Thyroid gland (tissue), 4 donors: ENCODE measurements around the gene OR12D3. TPM values are rescaled to one million over a fixed set of nuclear protein-coding genes. Genes with fewer than 3 reads are reported as not detected.

Experiments used
- DNase-seq, 2 donors: peaks; one replicate each; pipeline ENCODE4 v3.0.0-alpha.2; 2019
- H3K27ac ChIP-seq, 3 donors: fragments of 200-600 bp; sonication (generic); 1 replicate in 2 of 3; 2 replicates in 1 of 3; pipeline ENCODE4 v1.5.1; 2016 to 2019; ENCODE audit warnings: mild to moderate bottlenecking in 1 of 3, moderate library complexity in 1 of 3
- H3K27me3 ChIP-seq: fragments of 200-600 bp; sonication (generic); one replicate; pipeline ENCODE4 v1.5.1; 2019
- H3K36me3 ChIP-seq, 2 donors: fragments of 200-600 bp; sonication (generic); one replicate each; pipeline ENCODE4 v1.5.1; 2016 to 2019
- H3K4me1 ChIP-seq, 2 donors: fragments of 200-600 bp; sonication (generic); one replicate each; pipeline ENCODE4 v1.5.1; 2017 to 2019
- H3K4me3 ChIP-seq, 3 donors: fragments of 200-600 bp; sonication (generic); replicated peaks in 1 of 3; 1 replicate in 2 of 3; 2 replicates in 1 of 3; pipeline ENCODE4 v1.5.1; 2016; ENCODE audit warnings: mild to moderate bottlenecking in 1 of 3
- H3K9me3 ChIP-seq: fragments of 200-600 bp; sonication (generic); one replicate; pipeline ENCODE4 v1.5.1; 2017
- CTCF ChIP-seq, 6 experiments: fragments of 200-600 bp in 3 of 6; fragments of 450-650 bp in 3 of 6; sonication (generic) in 3 of 6; IDR thresholded peaks; one replicate each; pipeline ENCODE4 v1.5.1; 2016 to 2019; ENCODE audit warnings: antibody characterized with exemption in 6 of 6, mild to moderate bottlenecking in 2 of 6, inconsistent platforms in 1 of 6, moderate library complexity in 1 of 6
- POLR2A ChIP-seq, 2 donors: fragments of 450-650 bp; IDR thresholded peaks; one replicate each; pipeline ENCODE4 v1.6.1; 2017; ENCODE audit warnings: antibody characterized with exemption in 2 of 2, mild to moderate bottlenecking in 2 of 2, moderate library complexity in 1 of 2
- WGBS, 2 donors: methylation state at CpG; one replicate each; pipeline ENCODE4 v1.1.5; 2017; 5-methylcytosine and 5-hydroxymethylcytosine counted together
- intact Hi-C: fragments of 100-400 bp; cut with DNase I; formaldehyde crosslinking; loops from one replicate; pipeline ENCODE4 v1.15.1; 2023
- total RNA-seq, 4 donors: library from RNA; depleted of rRNA; stranded (reverse); fragments of >200 nt; gene quantifications; one replicate each; pipeline ENCODE4 v1.2.3, GENCODE V29; 2016

OR12D3 gene
- not detected for total RNA-seq

GRCh38 chr6:29375191-29375590 lies at the start of gene OR12D3:
TSS of gene OR12D3 (minus strand) at chr6:29375291. CDS start at chr6:29375287, 4 bp downstream.
- DNase-seq: no peak
- 95 to 96% methylated on average over 1 of the region's 1 CpG for WGBS, 2 donors
- Histone ChIP-seq H3K9me3 (no peaks in the 10 kb centered on the region), H3K27me3 (no peaks in the 10 kb centered on the region), H3K27ac (no peak within 1 kb of the TSS), H3K4me1 (no peaks in the 10 kb centered on the region), H3K36me3 (no peaks in the 10 kb centered on the region), H3K4me3 (no peak within 1 kb of the TSS)
- TF ChIP-seq POLR2A (IDR thresholded peaks at IDR 0.05) (no peak), CTCF (IDR thresholded peaks at IDR 0.05) (no peak)
- intact Hi-C loops: no loop called here

- H3K27ac ChIP-seq: no peak overlapping the region
- H3K4me3 ChIP-seq: no peak overlapping the region
- intact Hi-C loops: no loop called here
- TF ChIP-seq POLR2A (IDR thresholded peaks at IDR 0.05) (no peak), CTCF (IDR thresholded peaks at IDR 0.05) (no peak)
- H3K4me1 ChIP-seq: no peaks in the 10 kb centered on the region
- WGBS, 2 donors: 34 to 55% methylated on average over 2 of the region's 2 CpGs
- H3K27me3 ChIP-seq: no peaks in the 10 kb centered on the region
- no peaks in the 10 kb centered on the region for H3K9me3 ChIP-seq
- DNase-seq: no peak
- no peaks in the 10 kb centered on the region for H3K36me3 ChIP-seq
These were observed 49.5 kb upstream of the OR12D3 start for GRCh38 chr6:29424575-29424974.

- Histone ChIP-seq H3K36me3 (no peaks in the 10 kb centered on the region), H3K4me3 (no peak overlapping the region), H3K4me1 (no peaks in the 10 kb centered on the region), H3K27ac (no peak overlapping the region), H3K9me3 (no peaks in the 10 kb centered on the region), H3K27me3 (no peaks in the 10 kb centered on the region)
- intact Hi-C loops: no loop called here
- WGBS, 2 donors: 81 to 89% methylated on average over 2 of the region's 2 CpGs
- no peak for DNase-seq
- no peak for TF ChIP-seq CTCF (IDR thresholded peaks at IDR 0.05)
- no peak for TF ChIP-seq POLR2A (IDR thresholded peaks at IDR 0.05)
These were observed 49.1 kb upstream of the OR12D3 start for GRCh38 chr6:29424168-29424567.

- no peak for DNase-seq
- H3K27ac ChIP-seq: no peak overlapping the region
- no peaks in the 10 kb centered on the region for H3K36me3 ChIP-seq
- H3K27me3 ChIP-seq: no peaks in the 10 kb centered on the region
- TF ChIP-seq POLR2A (IDR thresholded peaks at IDR 0.05): no peak
- no peak for TF ChIP-seq CTCF (IDR thresholded peaks at IDR 0.05)
- intact Hi-C loops: no loop called here
- 42 to 46% methylated on average over 3 of the region's 3 CpGs for WGBS, 2 donors
- H3K4me1 ChIP-seq: no peaks in the 10 kb centered on the region
- no peaks in the 10 kb centered on the region for H3K9me3 ChIP-seq
- no peak overlapping the region for H3K4me3 ChIP-seq
These were observed 44.4 kb upstream of the OR12D3 start for GRCh38 chr6:29419516-29419915.

GRCh38 chr6:29414588-29414987 lies 39.5 kb upstream of the OR12D3 start, which contains the start of gene OR12D1:
TSS of gene OR12D1 (plus strand) at chr6:29414928.
- intact Hi-C loops: no loop called here
- H3K9me3 ChIP-seq: no peaks in the 10 kb centered on the region
- no peak within 1 kb of the TSS for H3K27ac ChIP-seq
- H3K4me1 ChIP-seq: no peaks in the 10 kb centered on the region
- no peaks in the 10 kb centered on the region for H3K27me3 ChIP-seq
- TF ChIP-seq POLR2A (IDR thresholded peaks at IDR 0.05) (no peak), CTCF (IDR thresholded peaks at IDR 0.05) (no peak)
- no peak for DNase-seq
- H3K4me3 ChIP-seq: no peak within 1 kb of the TSS
- no peaks in the 10 kb centered on the region for H3K36me3 ChIP-seq
